HG03571 (cell line): ENCODE results near the gene F10.

Experiments used
- ATAC-seq: cut with Tn5 transposase; IDR thresholded peaks from one replicate; pipeline ENCODE4 v1.9.1; 2021; ENCODE audit not compliant: unreplicated experiment

F10 gene

DNA sequence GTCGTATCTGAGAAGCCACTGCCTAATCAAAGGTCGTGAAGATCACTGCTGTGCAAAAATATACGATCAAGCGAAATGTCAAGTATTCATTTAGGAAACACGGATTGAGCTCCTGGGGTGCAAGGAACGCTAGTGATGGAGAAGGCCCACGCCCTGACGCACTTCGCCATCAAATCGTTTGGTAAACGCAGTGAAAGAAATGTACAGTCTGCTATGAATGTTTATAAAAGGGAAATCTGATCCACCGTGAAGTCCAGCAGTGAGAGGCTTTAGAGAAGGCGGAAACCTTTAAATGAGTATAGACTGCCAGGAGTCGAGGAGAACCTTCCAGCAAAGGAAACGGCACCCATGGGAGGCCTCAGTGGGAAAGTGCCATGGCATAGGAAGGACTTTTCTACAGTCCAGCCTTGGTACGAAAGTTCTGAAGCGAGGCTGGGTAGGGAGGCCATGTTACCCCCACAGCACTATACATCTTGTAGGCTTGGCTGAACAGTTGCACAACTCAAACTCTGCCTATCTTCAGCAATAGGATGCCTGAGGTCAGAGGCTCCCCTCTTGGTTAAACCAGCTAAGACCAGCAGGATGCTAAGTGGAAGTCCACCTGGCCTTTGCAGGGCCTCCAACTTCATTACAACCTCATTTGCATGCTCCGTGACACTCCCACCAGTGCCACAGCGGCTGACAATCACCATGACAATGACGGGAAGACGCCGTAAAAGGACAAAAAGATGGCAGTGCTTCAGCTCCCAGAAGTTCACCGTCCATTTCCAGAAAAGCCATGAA lies 65.5 kb downstream of the F10 start:
- no peak for ATAC-seq

DNA sequence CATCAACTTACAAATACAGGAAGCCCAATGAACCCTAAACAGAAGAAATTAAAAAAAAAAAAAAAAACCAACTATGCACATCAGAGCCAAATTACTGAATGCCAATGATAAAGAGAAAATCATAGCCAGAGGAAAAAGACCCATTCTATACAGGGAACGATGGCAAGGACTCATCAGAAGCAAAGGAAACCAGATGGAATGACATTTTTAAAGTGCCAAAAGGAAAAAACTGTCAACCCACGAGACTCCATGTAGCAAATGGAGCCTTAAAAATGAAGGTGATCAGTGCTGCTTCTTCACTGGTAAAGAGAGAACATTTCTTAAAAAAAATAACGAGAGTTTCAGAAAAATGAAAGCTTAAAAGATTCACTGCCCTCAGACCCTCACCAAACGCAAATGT lies 67.6 kb downstream of the F10 start:
- no peak for ATAC-seq

- no peak for ATAC-seq
Measured at GRCh38 chr13:113192279-113192678, 69.7 kb downstream of the F10 start.

DNA sequence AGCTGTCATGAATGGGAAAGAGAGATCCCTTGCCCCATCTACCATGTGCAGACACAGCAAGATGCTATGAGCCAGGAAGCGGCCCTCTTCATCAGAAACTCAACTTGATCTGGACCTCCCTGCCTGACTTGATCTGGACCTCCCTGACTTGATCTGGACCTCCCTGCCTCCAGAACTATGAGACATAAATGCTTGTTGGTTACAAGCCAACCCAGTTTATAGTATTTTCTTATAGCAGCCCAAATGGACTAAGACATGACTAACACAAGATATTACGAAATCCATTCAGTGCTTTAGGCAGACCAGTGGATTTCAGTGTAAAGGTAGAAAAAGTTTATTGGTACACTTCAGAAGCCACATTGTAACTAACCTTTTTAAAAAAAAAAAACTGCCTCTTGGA lies 70.3 kb downstream of the F10 start:
- ATAC-seq, result no peak

GRCh38 chr13:113195360-113195759 lies 72.8 kb downstream of the F10 start:
- no peak for ATAC-seq

DNA sequence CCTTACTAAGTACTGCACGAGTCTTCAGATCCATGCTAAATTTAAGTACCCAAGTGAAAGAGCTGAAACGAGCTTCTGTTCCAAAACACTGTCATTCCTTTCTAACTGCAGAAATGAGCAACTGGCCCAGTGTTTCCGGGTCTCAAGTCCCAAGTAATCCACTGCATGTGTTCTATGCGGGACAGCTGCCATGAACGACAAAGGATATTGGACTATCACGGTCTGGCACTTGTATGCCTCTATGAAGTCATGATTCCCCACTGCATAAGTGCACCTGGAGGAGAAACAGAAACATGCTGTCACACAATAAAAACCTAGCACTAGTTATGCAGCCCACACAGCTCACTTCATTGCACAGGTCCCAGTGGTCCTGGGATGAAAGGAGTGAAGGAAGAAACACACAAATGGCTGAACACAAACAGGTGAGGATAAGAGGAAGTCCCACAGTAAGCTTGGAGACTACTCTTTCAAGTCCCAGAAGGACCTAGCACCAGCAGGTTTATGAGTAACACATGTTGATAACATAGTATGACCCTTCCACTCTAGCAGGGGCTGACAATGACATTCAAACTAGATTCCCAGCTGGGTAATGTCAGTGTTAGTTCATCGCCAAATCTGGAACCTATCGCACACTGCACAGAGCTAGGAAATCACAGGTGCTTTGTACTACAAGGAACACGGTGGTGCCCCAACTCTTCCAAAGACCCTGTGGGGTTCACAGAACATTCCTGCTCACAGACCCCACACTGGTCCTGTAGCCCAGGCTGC lies 74.6 kb downstream of the F10 start:
- no peak for ATAC-seq
